ENCODE data around the gene INMT. TPM values are rescaled to one million over a fixed set of nuclear protein-coding genes. Genes with fewer than 3 reads are reported as not detected.
A peak's percentile ranks its signal among the peaks of the same experiment; 100 is the strongest.

Gene INMT
- total RNA-seq, 1 donor from 2014 or later = under 0.01 TPM

DNA sequence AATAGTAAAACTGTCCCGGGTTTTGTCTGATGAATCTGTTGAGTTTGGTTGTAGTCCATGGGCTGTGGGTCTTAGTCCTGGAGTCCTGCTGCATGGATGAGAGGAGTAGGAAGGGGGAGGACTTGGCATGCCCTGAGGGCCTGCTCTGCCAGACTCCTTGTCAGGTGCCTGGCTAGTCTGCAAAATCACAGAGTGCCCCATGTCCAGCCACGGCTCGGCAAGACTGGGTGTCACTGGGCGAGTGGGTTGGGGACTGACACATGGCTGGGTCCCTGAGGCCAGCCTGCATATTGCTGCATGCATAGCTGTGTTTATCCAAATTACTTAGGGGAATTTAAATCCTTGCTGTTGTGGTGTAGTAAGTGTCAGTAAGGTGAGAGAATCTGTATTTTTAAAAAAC, 29.0 kb downstream of the INMT start:
- no peak for DNase-seq (ENCODE audit: low read depth in 2 of 2)

DNA sequence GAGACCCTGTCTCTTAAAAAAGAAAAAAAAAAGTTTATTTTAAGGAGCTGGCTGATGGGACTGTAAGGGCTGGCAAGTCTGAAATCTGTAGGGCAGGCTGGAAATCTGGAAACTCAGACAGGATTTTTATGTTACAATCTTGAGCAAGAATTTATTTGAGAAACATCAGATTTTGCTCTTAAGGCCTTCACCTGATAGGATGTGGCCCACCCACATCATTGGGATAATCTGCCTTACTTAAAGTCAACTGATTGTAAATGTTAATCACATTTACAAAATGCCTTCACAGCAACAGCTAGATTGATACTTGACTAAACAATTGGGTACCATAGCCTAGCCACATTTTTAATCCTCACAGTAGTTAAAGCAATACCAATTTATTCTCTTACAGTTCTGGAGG, 30.8 kb downstream of the INMT start:
- DNase-seq (ENCODE audit: low read depth in 2 of 2) = no peak

DNA sequence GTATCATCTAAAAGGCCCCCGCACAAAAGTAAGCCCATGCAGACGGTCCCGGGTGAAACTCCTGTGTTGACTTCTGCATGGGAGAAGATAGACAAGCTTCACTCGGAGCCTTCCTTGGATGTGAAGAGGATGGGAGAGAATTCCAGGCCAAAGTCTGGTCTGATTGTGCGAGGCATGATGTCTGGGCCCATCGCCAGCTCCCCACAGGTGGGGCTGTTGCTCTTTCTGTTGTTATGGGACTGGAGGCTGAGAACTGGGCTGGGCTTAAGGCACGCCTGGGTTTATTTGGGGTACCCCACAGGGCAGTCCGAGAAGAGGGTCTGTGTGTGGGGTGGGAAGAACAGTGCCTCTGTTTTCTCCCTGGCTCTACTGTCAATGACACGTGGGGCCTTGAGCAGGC, 33.9 kb downstream of the INMT start:
- DNase-seq (ENCODE audit: low read depth in 2 of 2) = no peak

DNA sequence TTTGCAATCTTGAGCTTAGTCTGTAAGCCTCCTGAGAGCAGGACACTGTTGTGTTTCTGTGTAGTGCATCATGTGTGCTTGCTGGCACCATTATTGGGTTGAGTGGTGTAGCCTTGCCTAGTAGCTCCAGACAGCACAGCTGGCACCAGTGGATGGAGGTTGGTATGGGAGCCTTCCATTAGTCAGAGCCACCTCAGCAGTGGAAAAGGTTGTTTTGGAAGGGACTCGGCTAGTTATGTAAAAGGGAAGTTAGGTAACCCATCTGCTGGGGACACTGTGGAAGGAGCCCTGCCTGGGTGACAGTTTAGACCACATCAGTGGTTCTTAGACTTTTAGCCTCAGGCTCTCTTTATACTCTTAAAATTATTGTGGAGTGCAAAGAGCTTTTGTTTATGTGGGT, 35.6 kb downstream of the INMT start:
- DNase-seq (ENCODE audit: low read depth in 2 of 2) = no peak

DNA sequence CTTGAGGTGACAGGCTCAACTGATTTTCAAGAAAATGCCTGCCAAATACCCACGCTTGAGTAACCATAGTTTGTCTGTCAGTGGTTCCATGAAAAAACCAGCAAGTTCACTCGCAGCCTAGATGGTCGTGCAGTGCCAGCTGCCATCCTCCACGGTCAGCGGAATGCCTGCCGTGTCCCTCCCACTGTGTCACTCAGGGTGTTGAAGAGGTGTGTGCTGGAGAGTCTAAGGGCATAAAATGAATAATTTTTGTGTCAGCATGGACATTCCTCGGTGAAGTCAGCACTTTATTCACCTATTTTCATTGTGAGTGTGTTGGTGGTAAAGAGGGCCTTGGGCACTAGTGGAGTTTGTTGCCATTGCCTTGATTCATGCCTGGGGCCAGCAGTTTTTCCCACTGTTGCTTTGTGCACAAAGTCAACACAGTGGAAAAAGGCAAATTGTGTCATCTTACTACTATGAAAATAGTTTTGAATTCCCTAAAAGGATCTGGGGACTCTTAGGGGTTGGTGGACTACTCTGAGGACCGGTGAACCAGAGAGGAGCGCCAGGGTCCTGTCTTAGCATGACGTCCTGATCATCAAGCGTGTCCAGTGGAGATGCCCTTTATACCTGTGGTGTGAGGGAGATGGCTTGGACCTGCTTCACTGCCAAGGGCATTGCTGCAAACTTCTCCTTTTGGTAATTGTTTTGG, 36.9 kb downstream of the INMT start:
- DNase-seq (ENCODE audit: low read depth in 2 of 2) = no peak

DNA sequence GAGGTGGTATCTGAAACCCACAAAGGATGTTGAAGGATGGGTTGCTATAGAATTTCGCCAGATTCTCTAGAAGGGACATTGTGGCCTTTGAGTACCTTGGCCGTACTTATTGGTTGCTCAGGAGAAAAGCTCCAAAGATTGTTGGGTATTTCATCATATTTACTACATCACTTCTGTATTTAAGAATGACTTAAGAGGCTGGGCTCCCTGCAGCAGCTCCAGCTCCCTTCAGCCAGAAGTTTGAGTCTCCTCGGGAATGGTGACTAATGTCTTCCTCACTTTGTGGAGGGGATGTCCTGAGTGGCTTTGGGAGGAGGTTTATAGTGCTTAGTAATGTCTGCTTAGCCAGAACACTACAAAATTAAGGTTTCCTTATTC, 37.4 kb downstream of the INMT start:
- DNase-seq (ENCODE audit: low read depth in 2 of 2) = peak in 1 of 2 donors; percentile 90

DNA sequence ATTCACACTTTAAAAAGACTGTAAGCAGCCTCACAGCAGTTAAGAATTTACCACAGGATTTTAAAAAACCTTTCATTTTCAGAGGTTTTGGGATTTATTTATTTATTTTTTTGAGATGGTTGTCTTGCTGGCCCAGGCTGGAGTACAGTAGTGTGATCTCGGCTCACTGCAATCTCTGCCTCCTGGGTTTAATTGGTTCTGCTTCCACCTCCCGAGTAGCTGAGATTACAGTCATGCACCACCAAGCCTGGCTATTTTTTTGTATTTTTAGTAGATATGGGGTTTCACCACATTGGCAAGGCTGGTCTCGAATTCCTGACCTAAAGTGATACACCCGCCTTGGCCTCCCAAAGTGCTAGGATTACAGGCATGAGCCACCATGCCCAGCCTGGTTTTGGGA, 38.4 kb downstream of the INMT start:
- DNase-seq (ENCODE audit: low read depth in 2 of 2) = no peak

DNA sequence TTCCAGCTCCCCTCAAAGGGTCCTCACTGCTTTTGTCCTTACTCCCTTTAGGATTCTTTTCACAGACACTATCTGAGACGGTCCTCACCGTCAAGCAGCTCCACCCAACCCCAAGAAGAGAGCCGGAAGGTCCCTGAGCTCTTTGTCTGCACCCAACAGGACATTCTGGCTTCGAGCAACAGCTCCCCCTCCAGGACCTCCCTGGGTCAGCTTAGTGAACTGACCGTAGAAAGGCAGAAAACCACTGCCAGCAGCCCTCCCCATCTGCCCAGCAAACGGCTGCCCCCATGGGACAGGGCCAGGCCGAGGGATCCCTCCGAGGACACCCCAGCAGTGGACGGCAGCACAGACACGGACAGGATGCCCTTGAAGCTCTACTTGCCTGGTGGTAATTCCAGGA, 39.2 kb downstream of the INMT start:
- DNase-seq (ENCODE audit: low read depth in 2 of 2) = no peak

DNA sequence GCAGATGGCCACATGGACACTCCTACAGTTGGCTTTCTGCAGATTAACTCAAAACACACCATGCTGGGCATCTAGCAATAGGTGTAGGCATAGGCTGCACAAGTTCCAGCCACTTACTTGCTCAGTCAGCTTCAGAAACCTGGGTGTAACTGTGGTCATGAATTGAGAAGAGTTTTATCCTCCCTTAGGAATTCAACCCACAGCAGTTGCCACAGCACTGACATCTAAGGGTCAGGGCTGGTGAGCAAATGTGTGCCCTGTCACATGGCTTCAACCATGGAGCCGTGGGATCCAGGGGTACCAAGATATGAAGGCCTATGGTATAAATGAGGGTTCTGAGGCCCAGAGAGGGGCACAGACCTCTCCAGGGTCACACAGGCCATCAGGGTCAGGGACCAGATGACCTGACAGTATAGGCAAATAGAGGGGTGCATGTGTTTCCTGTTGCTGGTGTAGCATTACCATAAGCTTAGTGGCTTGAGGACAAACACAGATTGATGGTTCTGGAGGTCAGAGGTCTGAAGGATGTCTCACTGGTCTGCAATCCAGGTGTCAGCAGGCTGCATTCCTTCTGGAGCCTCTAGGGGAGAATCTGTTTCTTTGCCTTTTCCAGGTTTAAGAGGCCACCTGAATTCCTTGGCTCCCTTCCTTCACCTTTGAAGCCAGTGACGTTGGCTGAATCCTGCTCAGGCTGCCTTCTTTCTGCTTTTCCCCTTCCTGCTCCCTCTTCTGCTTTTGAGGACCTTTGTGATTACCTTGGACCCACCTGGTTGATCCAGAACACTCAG, 43.4 kb downstream of the INMT start:
- no peak for DNase-seq (ENCODE audit: low read depth in 2 of 2)

DNA sequence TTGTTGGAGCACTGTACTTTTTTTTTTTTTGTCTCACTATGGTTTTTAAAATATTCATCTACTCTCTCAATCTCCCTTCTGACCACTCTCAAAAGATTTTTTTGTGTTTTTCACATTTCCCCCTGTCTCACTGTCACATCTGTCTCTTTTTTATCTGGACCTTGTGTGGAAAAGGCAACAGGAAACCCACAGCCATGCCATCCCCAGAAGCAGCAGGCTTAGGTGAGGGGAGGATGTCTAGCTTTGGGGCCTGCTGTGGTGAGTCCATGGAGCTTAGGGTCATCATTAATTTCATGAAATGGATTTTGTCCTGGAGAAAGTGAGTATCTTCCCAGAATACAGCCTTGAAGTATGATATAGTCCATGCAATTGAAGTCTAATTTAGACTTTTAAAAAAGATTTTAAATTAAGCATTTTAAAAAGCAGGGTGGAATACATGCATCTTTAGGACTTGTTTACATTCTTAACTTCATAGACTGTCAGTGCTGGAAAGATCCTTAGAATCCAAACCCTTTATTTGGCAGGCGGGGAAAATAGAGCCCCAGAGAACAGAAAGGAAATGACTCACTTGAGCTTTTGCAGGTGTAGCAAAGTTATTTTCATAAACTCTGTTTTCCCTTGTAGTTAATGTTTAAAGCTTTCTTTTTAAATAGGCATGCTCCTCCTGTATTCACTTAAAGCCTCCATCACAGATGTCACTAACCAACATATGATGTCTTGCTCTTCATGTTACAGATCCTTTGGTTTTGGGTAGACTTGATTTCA, 44.4 kb downstream of the INMT start:
- peak; percentile 28 to 61 for DNase-seq (ENCODE audit: low read depth in 2 of 2)

DNA sequence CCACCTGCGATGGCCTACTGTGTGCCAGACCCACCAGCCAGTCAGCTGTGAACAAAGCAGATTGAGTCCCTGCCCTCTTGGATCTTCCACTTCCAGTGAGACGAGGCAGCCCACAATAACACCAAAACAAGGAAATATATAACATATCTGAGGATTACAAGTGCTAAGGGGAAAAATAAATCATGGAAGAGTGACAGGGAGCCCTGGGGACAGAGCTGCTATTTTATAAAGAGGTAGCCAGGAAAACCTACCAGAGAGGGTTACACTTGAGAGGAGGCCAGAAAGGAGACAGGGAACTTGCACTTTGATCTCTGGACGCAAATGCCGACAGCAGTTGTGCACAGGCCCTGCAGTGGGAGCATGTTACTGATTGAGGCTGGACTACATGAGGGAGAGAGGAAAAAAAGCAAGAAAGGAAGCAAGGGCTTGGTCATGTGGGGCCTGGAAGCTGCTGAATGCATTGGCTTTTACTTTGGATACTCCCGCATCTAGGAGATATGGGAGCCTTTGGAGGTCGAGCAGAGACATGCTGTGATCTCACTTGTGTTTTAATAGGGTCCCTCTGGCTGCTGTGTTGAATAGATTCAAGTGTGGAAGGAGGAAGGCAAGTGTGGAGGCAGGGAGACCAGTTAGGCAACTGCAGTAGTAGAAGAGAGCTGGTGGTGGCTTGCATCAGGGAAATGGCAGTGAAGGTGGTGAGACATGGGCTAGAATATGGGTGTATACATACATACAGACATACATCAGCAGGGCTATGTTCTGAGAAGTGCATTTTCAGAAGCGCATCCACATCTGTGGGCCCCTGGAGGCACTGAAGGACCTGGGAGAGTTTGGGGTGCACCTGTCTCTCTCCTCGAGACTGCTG, 45.5 kb downstream of the INMT start:
- no peak for DNase-seq (ENCODE audit: low read depth in 2 of 2)

DNA sequence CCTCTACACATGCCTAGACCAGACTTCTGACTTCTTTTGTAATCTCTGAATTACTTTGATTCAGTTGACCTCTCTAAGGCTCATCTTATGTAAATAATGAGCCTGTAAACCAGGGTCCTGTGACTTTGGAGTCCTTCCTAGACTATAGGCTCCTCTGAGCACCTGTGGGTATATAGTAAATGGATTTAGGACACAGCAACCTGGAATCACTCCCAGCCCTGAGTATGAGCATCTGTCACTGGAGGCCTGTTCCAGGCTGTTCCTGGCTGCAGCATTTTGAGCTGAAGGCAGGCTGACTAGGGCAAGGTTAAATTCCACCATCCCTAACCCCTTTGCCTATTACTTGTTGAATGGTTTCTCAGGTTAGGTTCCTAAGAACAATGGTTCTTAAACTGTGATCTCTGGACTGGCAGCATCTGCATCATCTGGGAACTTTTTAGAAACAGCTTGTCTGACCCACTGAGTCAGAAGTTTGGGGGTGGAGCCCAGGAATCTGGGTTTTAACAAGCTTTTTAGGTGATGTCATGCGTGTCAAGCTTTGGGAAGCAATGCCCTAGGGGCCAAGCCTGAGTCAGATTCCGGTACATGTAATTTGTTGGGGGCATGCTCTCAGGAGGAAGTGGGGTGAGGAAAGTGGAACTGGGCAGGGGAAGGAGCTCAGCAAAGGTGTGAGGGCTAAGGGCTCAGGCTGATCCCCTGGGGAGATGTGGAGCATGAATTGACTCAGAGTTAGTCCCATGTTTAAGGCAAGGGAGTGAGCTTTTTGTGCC, 47.5 kb downstream of the INMT start:
- peak in 1 of 2 donors; percentile 82 for DNase-seq (ENCODE audit: low read depth in 2 of 2)

DNA sequence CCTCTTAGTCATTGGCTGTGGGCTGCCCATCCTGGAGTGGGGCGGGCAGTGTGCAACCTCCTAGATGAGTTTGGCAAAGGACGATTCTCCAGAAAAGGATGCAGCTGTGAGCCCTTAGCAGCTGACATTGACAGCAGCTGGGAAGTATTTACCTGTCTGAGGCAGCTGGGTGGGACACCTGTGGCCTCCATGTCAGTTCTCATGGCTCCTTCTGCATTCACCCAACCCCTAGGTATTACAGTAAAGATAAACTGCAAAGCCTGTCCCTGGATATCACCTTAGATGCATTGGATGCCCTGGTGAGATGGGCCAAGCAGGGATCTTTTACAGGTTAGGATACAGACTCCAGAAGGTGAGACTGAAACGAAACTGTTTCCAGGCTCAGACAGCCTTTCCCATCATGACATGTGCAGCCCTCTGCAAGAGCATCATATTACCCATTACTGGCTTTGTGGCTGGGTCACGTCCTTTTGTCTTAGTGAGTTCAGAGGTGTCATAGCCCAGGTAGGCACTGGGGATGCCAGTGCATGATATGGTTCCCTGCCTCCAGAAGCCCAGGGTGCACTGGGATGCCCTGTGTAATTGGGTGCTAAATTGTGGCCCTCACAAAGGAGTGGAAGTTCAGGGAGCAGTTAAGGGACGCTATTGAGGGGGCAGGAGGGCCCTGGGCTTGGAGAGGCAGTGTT, 48.2 kb downstream of the INMT start:
- DNase-seq (ENCODE audit: low read depth in 2 of 2) = no peak

DNA sequence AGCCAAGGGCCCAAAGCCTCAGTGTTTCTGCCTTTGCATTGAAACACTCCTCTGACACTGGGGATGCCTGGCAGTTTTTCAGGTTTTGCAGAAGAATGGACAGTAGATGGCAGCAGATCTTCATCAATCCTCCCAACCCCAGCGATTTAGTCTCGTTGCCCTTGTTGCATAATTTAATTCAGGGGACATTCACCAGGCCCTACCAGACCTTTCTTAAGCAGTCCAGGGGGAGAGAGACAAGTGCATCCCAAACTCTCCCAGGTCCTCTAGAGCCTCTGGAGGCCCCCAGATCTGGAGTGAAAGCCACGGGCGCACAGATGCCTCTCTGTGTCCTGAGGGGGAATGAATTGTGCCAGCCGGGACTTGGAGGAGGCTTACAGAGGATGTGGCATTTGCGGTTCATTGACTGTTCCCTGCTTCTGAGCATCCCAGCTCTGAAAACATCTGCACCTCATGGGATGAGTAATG, 48.9 kb downstream of the INMT start:
- DNase-seq (ENCODE audit: low read depth in 2 of 2) = peak; percentile 83 to 86

DNA sequence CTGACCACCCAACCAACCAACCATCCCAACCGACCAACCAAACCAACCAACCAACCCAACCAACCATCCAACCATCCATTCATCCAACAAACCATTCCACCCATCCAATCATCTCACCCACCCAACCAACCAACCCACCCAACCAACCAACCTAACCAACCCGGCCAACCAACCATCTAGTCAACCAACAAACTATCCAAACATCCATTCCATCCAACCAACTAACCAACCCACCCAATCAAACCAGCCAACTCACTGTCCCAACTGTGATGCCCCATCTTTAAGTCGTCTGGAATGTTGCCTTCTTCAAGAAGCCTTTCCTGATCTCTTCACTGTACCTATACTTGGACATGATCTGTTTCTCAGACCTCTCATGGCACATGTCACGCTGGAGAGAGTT, 50.9 kb downstream of the INMT start:
- DNase-seq (ENCODE audit: low read depth in 2 of 2) = no peak

DNA sequence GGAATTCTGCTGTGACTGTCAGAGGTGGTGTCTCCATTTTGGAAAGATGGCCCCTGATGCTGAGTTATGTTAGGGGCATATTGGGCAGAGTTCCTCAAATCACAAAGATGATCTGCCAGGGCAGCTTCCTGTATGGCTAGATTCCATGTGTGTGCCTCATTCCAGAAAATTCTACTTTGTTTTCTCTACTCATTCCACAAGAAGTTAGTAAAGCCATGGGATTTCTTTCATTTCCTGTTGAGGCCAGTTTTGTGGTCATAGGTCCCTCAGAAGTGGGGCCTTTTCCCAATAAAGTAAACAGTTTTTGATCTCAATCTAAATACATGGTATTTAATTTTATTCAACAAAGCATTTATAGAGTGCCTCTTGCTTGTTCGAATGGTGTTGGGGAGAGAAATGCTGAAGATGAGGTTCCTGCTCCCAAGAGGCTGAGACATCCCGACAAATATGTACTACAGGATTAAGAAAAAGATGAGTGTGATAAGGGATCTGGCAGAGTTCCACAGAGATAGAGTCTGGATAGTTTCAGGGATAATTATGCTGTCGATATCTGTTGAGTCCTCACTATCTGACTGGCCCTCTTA, 52.2 kb downstream of the INMT start:
- DNase-seq (ENCODE audit: low read depth in 2 of 2) = peak; percentile 39 to 83

DNA sequence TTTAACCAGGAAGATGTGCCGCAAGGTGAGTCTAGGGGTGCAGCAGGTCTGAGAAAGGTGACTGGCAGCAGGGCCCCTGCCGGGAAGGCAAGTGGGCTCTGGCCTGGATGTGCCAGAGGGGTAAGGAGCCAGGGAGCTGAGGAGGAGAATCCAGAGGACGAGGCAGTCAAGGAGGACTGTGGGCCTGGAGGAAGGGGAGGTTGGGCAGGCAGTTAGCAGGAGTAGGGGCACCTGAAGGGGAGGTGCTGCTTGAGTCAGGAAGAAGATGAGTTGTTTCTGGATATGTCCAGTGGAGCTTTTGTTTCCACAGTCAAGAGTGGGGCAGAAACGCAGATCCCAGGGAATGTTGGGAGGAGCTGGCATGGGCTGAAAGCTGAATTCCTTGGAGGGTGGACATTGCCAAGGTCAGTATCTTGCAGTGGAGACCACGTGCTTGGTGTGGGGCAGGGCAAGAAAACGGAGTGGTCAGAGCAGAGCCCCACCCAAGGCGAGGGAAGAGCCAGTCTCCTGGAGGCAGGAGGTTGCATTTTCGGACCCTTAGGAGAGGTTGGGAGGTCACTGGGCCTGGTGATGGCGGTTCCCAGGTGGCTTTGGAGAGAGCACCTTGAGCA, 53.3 kb downstream of the INMT start:
- DNase-seq (ENCODE audit: low read depth in 2 of 2) = no peak

DNA sequence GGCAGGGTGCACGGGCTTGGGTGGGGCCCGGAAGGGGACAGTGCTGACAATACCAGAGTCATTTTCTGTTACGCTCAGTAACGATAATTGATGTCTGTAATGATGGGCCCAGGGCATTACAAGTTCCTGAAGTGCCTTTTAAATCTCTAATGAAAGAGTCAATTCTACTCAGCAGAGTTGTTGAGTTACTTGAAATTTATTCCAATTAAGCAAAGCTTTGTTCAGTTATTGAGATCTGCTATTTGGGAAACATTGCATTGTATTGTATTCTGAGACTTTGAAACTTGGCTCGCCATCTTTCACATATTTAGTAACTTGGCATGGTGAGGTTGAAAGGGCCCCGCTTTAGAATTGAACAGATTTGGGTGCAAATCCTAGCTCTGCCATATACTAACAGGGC, 54.0 kb downstream of the INMT start:
- DNase-seq (ENCODE audit: low read depth in 2 of 2) = no peak
